Measurements from ENCODE around the gene GMDS. TPM values are rescaled to one million over a fixed set of nuclear protein-coding genes. Genes with fewer than 3 reads are reported as not detected.

Gene GMDS
- total and polyA plus RNA-seq, 2 donors (not counting 3 experiments of a cell fraction or from before 2014, with no cell fraction given) = 9.8 to 23.5 TPM

- ChIA-PET CTCF (interaction anchor here (2.4 kb wide), 2 partner anchors 63 to 481 kb away, joined by 17 to 22 read pairs; no protein-coding TSS in a partner anchor), POLR2A (no interaction called here)
- no TSS peak for BruUV-seq (replicated peaks)
- H3K4me1 ChIP-seq (ENCODE audit: control insufficient read depth, extremely low read depth, insufficient read depth, low read length) = peaks cover 32% of the 10 kb centered on the region
- H3K36me3 ChIP-seq (ENCODE audit: control insufficient read depth in 2 of 2, extremely low read depth in 1 of 2, insufficient read depth in 2 of 2, low read length in 2 of 2) = no peaks in the 10 kb centered on the region
- dilution Hi-C loops (cut with MboI; ENCODE audit: extremely low pct_ligation_motif_present, low sequenced_read_pairs) = loop anchor here (25.0 kb wide), 1 partner anchor 489 kb away; no protein-coding TSS in a partner anchor
- H3K9me3 ChIP-seq (replicated peaks; ENCODE audit: control insufficient read depth, insufficient read depth, low read length) = no peaks in the 10 kb centered on the region
- DNase-seq (ENCODE audit: low read depth, low spot score) (no peak), FAIRE-seq (peak; percentile 26)
- H3K9ac ChIP-seq (replicated peaks; ENCODE audit: extremely low read depth, insufficient read depth, low read length) = no peak overlapping the region
- no peaks in the 10 kb centered on the region for H3K79me2 ChIP-seq (ENCODE audit: control insufficient read depth, insufficient read depth, low read length)
- H3K4me3 ChIP-seq (replicated peaks in 1 of 3; ENCODE audit: insufficient read depth in 1 of 3, low read depth in 1 of 3, low read length in 3 of 3) = no peak overlapping the region
- peaks cover 5 to 15% of the 10 kb centered on the region in 2 experiments for H3K27me3 ChIP-seq (ENCODE audit: control insufficient read depth in 2 of 2, insufficient read depth in 2 of 2, low read length in 2 of 2)
- TF ChIP-seq JUN (IDR thresholded peaks at IDR 0.05; ENCODE audit: borderline replicate concordance, insufficient read depth, insufficient read length, low read depth) (no peak), MAX (IDR thresholded peaks at IDR 0.05; ENCODE audit: insufficient read depth, insufficient read length) (no peak), MYC (IDR thresholded peaks at IDR 0.05; ENCODE audit: low read depth, low read length) (no peak), FOS (IDR thresholded peaks at IDR 0.05; ENCODE audit: borderline replicate concordance, insufficient read depth, low read length) (no peak), POLR2A (IDR thresholded peaks at IDR 0.05; ENCODE audit: low read depth, low read length) (no peak), CTCF (IDR thresholded peaks at IDR 0.05; ENCODE audit: extremely low read depth in 1 of 2, insufficient read depth in 1 of 2, low read depth in 1 of 2, low read length in 2 of 2) (no peak), GATA2 (IDR thresholded peaks at IDR 0.05; ENCODE audit: insufficient read depth, insufficient read length, low read depth, low read length) (no peak), POLR2AphosphoS5 (IDR thresholded peaks at IDR 0.05; ENCODE audit: insufficient read depth, low read depth, low read length) (no peak), EZH2 (IDR thresholded peaks at IDR 0.05; ENCODE audit: borderline replicate concordance, low read depth, low read length, severe bottlenecking) (no peak)
- no peak overlapping the region for H2AFZ ChIP-seq (ENCODE audit: low read depth, low read length)
- H3K27ac ChIP-seq (ENCODE audit: insufficient read depth, low read depth, low read length) = no peak overlapping the region
- no peaks in the 10 kb centered on the region for H4K20me1 ChIP-seq (replicated peaks; ENCODE audit: control insufficient read depth, extremely low read depth, insufficient read depth, low read length)
- intact Hi-C loops (cut with micrococcal nuclease) = no loop called here
- no peak overlapping the region for H3K4me2 ChIP-seq (ENCODE audit: insufficient read depth, low read length)
- no peaks in the 10 kb centered on the region for H3K9me1 ChIP-seq (replicated peaks; ENCODE audit: control insufficient read depth, extremely low read depth, insufficient read depth, low read length)
These were observed 622.3 kb downstream of the GMDS start for GRCh38 chr6:1622851-1623768.

Measured in endothelial cell of umbilical vein (primary cell).